Skin epidermis (tissue), 12 donors: ENCODE measurements around the gene ARID3A.

Experiments used
- H3K27ac ChIP-seq, 21 experiments: fragments of 200-600 bp; sonication (generic) in 11 of 21; one replicate each; pipeline ENCODE4 v1.5.0; 2020; ENCODE audit warnings: mild to moderate bottlenecking in 3 of 21, inconsistent platforms in 2 of 21, moderate library complexity in 2 of 21
- H3K4me3 ChIP-seq, 7 experiments: fragments of 200-600 bp; sonication (generic) in 2 of 7; one replicate each; pipeline ENCODE4 v1.5.0; 2020; ENCODE audit warnings: inconsistent platforms in 2 of 7, mild to moderate bottlenecking in 2 of 7, moderate library complexity in 1 of 7

The ARID3A gene

DNA sequence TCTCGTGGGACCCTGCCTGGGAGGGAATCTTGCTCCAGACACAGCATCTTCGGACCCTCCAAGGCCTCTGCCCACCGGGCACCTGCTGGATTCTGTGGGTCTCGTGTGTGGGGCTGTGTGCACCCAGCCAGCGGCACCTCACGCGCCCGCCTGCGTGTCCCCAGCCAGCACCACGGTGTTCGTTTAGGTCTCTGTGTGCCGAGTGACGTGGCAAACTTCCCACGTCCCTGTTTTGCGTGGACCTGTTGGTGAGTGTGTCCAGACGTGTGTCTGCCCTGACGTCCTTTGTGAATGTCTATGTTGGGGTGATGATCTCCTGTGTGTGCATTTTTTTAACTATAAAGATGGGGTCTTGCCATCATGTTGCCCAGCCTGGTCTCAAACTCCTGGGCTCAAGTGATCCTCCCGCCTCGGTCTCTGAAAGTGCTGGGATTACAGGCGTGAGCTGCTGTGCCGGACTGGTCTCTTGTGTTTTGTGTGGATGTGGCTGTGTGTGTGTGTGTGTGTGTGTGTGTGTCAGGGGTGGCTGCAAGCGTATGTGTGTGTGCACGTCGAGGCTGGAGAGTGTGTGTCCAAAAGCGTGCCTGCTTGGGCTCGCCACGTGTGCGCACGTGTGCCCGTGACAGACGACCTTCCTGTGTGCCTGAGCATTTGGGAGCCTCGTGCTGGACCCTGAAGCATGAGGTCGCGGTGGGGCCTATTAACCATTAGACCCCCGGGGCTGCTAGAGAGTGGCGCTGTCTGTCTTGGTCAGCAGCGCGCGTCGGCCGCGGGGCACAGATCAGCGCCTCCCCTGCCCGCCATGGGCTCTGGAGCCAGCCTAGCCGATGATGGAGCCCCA, 15.7 kb downstream of the ARID3A start:
- H3K4me3 ChIP-seq, result peak overlapping the region; percentile 0 to 47 (median 26)
- peak overlapping the region in 16 of 21 experiments; percentile 1 to 84 (median 70) for H3K27ac ChIP-seq

DNA sequence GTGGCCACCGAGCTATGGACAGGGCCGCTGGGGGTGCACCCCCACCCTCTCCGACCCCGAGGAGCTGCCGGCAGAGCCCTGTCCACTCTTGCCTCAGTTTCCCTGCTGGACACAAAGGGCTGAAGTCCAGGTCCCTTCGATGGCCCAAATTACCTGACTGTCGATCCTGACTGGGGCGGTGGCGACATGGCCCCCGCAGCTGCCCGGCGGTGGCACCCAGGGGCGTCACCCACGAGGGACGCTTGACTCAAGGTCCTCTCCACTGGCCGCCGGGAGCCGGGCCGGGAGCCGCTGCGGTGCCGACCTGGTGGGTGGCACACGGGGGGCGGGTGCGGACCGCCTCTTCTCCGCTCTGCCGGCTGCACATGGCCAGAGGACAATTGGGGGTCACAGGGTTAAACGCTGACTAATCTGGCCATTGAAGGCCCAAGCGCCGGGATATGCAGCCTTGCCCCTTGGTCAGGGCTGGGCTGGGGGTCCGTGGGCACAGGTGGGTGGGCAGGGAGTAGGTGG, 16.4 kb downstream of the ARID3A start:
- no peak overlapping the region for H3K4me3 ChIP-seq
- no peak overlapping the region for H3K27ac ChIP-seq

DNA sequence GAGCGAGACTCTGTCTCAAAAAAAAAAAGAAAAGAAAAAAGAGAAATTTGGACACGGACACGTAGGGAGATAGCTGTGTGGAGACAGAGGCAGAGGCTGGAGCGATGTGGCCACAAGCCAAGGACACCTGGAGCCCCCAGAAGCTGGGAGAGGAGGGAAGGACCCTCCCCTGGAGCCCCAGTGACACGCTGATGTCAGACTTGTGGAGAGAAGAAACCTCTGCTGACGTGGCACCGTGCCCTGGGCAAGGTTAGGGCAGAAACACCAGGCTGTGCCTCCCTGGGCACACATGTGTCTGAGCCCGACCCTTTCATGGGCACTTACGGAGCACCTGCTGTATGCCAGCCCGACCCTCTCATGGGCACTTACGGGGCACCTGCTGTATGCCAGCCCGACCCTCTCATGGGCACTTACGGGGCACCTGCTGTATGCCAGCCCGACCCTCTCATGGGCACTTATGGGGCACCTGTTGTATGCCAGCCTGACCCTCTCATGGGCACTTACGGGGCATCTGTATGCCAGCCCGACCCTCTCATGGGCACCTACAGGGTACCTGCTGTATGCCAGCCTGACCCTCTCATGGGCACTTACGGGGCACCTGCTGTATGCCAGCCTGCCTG, 17.8 kb downstream of the ARID3A start:
- Histone ChIP-seq H3K27ac (no peak overlapping the region), H3K4me3 (no peak overlapping the region)

DNA sequence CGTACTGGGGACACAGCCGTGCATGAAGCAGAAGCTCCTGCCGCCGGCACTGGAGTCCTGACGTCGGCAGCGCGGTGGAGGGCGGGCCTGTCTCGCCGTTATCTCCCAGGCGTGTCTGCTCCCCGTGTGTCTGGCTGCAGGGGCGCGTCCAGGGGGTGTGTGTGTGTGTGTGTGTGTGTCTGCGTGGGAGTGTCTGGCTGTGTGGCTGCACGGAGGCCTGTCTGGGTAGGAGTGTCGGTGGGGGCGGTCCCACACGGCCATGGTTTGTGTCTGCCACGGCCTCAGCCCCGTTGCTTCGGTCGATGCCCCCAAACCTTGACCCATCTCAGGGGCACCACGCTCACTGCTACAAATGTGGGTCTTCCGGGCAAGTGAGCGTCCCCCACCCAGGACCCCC, 18.3 kb downstream of the ARID3A start:
- H3K4me3 ChIP-seq, result no peak overlapping the region
- H3K27ac ChIP-seq, result no peak overlapping the region

DNA sequence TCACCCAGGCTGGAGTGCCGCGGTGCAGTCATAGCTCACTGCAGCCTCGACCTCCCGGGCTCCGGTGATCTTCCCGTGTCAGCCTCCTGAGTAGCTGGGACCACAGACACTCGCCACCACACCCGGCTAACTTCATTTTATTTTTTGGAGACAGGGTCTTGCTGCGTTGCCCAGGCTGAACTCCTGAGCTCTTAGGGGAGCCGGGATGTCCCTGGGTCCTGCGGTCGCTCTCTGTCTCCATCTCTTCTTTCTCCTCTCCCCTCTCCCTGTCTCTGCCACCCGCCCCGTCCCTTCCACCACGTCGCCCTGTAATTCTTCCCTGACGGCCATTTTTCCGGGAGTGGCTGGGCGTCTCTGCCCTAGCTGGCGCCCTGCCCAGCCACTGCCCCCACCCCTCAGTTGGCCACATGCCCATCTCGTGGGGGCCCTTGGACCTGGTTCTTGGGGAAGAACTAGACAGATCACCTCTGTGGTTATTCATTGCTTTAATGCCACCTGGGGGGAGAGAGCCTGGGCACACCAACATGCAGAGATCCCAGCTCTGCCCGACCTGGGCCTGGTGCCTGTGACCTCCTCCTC, 18.9 kb downstream of the ARID3A start:
- Histone ChIP-seq H3K4me3 (no peak overlapping the region), H3K27ac (no peak overlapping the region)

DNA sequence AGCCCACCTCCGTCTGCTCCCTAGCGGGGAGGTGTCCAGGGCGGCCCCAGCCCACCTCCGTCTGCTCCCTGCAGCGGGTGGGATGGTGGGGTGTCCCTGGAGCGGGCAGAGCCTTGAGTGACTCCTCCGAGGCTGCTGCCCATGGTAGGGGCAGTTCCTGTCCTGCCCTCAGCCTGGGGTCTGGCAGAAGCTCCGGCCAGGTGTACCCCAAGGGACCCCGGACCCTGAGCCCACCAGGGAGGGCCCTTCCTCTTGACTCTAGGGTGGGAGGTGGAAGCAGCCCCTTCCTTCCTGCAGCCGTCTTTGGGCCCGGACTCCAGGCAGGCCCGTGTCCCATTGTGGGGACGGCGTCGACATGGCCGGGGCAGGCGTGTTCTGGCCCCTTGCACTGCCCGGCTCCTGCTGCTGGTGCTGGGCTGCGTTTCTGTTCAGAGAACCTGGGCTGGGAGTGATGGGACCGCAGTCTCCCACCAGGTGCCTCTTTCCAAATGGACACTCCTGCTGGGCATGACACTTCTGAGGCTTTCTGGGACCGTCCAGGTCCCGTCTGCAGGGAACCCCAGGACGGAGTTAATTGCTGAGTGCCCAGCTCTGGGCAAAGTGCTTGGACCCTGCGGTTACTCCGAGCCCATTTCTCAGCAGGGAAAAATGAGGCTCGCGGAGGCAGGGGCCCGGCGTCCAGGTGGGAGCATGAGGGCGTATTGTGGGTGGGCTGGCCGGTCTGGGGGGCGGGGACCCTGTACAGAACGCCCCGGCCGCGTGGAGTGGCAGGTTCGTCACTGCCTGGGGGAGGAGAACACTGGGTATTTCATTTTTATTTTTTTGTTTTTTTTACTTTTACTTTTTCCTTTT, 19.8 kb downstream of the ARID3A start:
- Histone ChIP-seq H3K27ac (no peak overlapping the region), H3K4me3 (no peak overlapping the region)

DNA sequence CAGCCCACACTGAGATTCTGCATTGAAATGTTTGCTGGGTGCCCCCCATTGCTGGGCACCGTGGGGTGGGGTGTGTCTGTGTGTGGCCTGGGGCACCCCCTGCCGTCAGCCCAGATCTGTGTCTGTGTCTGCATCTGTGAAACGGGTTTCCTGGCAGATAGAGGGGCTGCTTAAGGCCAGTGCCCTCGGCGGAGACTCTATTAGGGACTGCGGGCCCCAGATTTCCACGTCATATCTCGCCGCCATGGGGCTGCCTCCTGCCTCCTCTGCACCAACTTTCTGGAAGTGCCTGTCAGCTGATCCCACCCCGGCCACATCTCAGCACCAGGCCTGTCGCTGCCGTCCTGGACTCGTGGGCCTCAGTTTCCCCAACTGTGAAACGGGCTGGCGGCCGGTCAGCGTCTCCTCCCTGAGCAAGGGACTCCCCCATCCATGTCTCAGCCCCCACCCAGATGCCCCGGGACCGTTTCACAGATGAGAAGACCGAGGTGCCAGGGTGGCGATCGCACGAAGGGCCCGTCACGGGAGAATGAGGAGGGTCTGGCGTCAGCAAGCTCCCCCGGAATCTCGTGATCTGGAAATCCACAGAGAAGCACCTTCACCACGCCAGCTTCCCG, 21.4 kb downstream of the ARID3A start:
- Histone ChIP-seq H3K4me3 (no peak overlapping the region), H3K27ac (peak overlapping the region in 7 of 21 experiments; percentile 11 to 63 (median 30))

DNA sequence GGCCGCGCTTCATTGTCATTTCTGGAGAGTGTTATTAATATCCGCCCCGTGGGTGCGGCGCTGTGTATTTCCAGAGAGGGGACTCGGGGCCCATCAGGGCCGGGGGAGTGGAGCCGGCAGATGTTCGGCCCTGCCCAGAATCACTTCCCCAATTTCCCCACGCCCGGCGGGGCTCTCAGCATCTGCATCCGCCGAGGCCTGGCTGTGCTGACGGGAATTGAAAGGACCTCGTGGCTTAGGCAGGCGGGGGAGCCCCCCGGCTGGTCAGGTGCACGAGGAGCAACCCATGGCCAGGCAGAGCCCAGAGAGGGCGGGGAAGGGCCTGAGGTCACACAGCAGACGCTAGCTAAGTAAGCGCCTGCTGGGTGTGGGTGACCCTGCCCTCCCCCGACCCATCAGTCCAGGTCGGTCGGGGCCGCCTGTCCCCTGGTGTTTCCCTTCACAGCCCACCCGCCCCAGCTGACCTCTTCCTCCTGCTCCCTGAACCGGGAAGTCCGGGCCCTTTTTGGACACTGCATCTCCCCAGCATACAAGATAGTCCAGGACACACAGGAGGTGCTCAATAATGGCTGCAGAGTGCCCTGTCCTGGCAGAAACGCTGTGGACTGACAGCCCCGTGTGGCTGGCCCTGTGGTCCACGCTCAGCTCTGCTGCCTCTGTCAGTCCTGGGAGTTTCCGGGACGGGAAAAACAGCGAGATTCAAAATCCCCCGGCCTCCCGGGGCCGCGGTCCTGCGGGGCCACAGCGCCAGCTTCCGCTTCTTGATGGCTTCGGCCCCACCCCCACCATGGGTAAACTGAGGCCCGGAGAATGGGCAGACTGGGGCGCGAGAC, 22.1 kb downstream of the ARID3A start:
- no peak overlapping the region for H3K4me3 ChIP-seq
- H3K27ac ChIP-seq, result peak overlapping the region in 5 of 21 experiments; percentile 14 to 63 (median 35)

DNA sequence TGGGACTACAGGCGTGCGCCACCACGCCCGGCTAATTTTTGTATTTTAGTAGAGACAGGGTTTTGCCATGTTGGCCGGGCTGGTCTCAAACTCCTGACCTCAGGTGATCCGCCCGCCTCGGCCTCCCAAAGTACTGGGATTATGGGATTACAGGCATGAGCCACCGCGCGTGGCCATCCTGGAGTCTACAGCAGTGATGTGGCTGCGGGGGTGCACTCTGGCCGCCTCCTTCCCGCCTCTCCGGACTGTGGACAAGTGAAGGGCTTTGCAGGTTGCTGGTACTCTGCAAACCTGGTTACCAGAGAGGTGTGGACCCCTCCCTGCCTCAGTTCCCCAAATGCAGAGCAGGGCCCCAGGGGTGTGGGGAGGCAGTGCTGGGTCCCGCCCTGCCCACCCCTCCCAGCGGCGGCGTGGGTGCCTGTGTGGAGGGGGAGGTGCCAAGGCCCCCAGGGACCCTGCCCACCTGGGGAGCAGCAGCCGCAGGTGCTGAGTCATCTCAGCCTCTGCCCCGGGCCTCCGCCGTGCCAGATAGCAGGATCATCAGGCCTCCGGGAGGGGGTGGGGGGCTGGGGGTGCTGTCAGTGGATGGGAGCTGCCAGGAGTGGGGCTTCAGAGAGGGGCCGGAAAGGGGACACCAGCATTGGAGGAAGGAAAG, 23.1 kb downstream of the ARID3A start:
- Histone ChIP-seq H3K4me3 (no peak overlapping the region), H3K27ac (no peak overlapping the region)

DNA sequence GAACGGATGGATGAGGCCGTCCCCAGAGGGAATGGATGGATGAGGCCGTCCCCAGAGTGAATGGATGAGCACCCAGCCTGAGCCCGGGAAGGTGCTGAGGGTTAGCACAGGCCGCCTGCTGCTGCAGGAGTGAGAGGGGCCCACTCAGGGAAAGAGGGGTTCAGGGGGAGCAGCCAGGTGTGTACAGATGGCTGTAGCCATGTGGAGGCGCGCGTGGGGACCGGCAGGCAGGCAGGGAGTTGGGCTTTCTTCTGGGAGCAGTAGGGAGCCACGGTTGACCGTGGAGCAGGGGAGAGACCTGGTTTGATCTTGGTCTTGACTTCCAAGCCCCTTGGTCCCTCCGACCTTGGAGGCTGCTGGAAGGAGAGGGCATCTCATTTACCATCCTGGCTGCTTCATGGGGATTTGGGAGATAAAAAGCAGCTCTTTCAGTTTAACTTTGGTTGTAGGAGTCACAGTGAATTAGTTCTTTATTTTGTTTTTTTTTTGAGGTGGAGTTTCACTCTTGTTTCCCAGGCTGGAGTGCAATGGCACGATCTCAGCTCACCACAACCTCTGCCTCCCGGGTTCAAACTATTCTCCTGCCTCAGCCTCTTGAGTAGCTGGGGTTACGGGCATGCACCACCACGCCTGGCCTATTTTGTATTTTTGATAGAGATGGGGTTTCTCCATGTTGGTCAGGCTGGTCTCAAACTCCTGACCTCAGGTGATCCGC, 24.7 kb downstream of the ARID3A start:
- Histone ChIP-seq H3K4me3 (no peak overlapping the region), H3K27ac (peak overlapping the region in 2 of 21 experiments; percentile 14 to 35)

DNA sequence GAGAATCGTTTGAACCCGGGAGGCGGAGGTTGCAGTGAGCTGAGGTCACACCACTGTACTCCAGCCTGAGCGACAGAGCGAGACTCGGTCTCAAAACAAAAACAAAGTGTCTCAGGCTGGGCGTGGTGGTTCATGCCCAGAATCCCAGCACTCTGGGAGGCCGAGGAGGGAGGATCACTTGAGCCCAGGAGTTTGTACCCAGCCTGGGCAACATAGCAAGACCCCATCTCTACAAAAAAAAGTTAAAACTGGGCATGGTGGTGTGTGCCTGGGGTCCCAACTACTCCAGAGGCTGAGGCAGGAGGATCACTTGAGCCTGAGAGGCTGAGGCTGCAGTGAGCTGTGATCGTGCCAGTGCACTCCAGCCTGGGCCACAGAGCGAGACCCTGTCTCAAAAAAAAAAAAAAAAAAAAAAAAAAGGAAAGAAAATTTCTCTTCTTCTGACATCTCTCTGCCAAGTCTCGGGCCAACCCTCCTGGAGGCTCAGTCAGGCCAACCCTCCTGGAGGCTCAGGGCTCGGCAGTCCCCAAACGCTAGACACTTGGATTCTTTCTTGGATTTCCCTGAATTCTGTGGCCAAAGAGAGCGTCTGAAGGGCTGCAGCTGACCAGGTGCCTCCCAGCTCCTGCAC, 26.3 kb downstream of the ARID3A start:
- Histone ChIP-seq H3K27ac (peak overlapping the region in 5 of 21 experiments; percentile 36 to 58 (median 43)), H3K4me3 (no peak overlapping the region)

DNA sequence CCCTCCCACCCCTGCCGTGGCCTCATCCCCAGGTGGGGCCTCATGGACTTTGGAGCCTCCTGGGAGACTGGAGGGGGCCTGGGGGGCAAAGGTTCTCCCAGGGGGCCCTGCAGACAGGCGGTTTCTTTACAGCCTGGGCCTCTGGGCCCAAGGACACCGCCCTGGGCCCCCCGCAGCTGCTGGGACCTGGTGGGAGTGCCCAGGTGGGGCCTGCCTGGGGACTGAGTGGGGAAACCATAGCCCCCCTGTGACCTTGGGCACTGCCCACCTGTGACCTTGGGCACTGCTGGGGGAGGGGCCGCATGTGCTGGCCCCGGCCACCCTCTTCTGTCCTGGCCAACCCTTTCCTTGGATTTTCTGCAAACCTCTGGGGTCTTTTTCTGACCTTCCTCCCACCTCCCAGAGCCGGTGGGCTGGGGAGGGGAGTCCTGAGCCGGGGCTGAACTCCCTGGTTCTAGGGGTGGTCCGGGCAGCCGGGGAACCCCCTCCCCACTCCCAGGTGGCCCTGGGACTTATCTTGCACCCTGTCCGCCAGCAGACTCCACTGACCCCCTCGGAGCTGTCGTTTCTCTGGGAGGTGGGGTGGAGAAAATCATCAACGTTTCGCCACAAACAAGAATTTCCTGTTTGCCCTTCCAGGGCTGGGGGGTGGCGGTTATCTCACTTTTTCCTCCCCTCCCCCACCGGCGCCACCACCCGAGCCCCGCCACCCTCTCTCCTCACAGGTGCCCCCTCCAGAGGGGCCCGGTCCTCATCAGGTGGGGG, 27.0 kb downstream of the ARID3A start:
- peak overlapping the region in 2 of 7 experiments; percentile 6 to 10 for H3K4me3 ChIP-seq
- H3K27ac ChIP-seq, result peak overlapping the region in 10 of 21 experiments; percentile 10 to 58 (median 42)

DNA sequence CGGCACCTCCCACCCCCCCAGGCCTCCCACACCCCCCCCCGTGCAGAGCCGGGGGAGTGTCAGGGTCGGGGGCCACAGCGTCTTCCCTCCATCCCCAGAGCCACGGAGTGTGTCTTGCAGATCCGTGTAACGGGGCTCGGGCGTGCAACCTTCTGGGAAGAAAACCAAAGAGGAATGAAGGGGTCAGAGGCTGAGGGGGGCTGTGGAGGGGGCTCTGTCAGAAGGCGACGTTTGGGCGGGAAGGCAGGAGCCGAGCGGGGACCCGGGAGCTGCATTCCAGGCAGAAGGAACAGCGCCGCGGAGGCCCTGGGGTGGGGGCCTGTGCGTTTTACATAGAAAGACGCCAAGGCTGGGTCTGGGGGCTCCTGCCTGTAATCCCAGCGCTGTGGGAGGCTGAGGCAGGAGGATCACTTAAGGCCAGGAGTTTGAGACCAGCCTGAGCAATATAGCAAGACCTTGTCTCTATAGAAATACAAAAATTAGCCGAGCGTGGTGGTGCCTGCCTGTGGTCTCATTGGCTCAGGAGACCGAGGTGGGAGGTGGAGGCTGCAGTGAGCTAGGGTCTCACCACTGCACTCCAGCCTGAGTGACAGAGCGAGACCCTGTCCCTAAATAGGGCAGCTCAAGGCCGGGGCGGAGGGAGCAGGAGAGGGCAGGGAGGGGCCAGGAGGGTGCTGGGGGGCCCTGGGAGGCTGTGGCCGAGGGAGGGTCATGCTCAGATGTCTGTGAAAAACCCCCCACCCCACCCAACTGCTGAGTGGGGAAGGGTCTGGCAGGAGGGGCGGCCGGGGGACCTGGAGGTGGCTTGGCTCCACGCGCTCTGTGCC, 27.8 kb downstream of the ARID3A start:
- H3K4me3 ChIP-seq, result peak overlapping the region in 2 of 7 experiments; percentile 6 to 10
- H3K27ac ChIP-seq, result peak overlapping the region in 7 of 21 experiments; percentile 10 to 58 (median 45)

DNA sequence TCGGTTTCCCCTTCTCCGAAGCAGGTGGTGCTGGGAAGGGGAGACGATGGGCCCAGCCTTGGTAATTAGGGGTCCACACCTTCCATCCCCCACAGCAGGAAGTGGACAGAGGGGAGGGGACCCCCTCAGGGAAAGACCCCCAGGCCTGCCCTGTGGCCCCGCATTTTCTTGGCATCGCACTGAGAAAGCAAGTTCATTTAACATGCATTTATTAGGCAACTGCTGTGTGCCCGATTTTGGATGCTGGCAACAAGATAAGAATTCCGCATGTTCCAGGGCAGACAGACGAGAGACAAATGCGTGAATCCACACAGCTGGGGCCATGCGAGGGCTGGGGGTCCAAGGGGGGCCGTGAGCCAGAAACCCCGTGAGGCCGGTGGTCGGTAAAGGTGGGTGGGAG, 28.4 kb downstream of the ARID3A start:
- no peak overlapping the region for H3K4me3 ChIP-seq
- H3K27ac ChIP-seq, result no peak overlapping the region
